ENCODE data around the gene VWA3B. TPM values are rescaled to one million over a fixed set of nuclear protein-coding genes. Genes with fewer than 3 reads are reported as not detected.

Gene VWA3B
- total and polyA plus RNA-seq, 2 of the 4 experiments (the other 2 are of a cell fraction) = not detected

DNA sequence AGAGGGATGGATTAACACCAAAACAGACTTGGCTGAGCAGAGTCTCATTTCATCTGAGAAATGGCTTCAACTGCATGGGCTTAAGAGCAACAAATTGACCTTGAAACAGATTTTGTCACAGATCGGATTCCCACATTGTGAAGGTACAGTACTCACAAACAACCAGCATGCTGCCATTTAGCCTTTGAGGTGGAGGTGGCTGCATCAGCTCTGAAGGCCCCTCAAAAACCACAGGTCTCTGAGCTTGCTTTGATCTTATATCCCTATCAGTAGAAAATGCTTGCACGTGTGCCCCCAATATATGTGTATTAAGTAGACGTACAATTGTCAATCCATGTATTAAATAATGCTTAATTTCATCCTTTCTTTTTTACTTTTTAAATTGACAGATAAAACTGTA is 6.2 kb downstream of the VWA3B start:
- no peak for TF ChIP-seq FOS (IDR thresholded peaks at IDR 0.05; ENCODE audit: low read depth, low read length)
- no peak for TF ChIP-seq NFE2L2 (IDR thresholded peaks at IDR 0.05; ENCODE audit: low read depth, low read length)
- no peak for TF ChIP-seq MXI1 (IDR thresholded peaks at IDR 0.05; ENCODE audit: borderline replicate concordance, low read depth, low read length)
- TF ChIP-seq RCOR1 (IDR thresholded peaks at IDR 0.05; ENCODE audit: insufficient replicate concordance, low read length) = no peak
- BruUV-seq (replicated peaks) = no TSS peak
- peaks cover 6% of the 10 kb centered on the region for H3K27me3 ChIP-seq (ENCODE audit: control insufficient read depth, insufficient read depth, low read length)

More for the DNA sequence above, 6.2 kb downstream of the VWA3B start:
- no peak overlapping the region for H2BK120ac ChIP-seq (ENCODE audit: low read depth, low read length)
- no peak overlapping the region for H3K4me2 ChIP-seq (ENCODE audit: low read depth, low read length)
- H3K36me3 ChIP-seq (ENCODE audit: control insufficient read depth, insufficient read depth, low read length) = no peaks in the 10 kb centered on the region
- H3K4me3 ChIP-seq (ENCODE audit: insufficient read depth, low read depth, low read length) = no peak overlapping the region
- H3K18ac ChIP-seq (ENCODE audit: low read depth, low read length) = no peak overlapping the region
- no peak overlapping the region for H3K56ac ChIP-seq (ENCODE audit: extremely low read depth, insufficient read depth, low read length)
- POLR2A ChIA-PET (ENCODE audit: unreplicated experiment) = no interaction called here
- no peaks in the 10 kb centered on the region for H3K9me3 ChIP-seq (ENCODE audit: control insufficient read depth, insufficient read depth, low read length)
- in situ Hi-C loops (cut with MboI; ENCODE audit: low sequenced_read_pairs) = no loop called here
- H4K5ac ChIP-seq (ENCODE audit: low read depth, low read length) = no peak overlapping the region
- H3K9me1 ChIP-seq (ENCODE audit: insufficient read depth, low read length) = no peaks in the 10 kb centered on the region
- no peaks in the 10 kb centered on the region for H3K79me1 ChIP-seq (ENCODE audit: low read depth in 1 of 2, low read length in 2 of 2)
- H2BK15ac ChIP-seq (ENCODE audit: low read depth, low read length) = no peak overlapping the region
- no peak overlapping the region for H4K91ac ChIP-seq (ENCODE audit: insufficient read depth, low read depth, low read length)
- ATAC-seq (ENCODE audit: low read depth) (no peak), DNase-seq (no peak)
- H2AFZ ChIP-seq (replicated peaks; ENCODE audit: low read length, poor library complexity) = no peak overlapping the region
- no peaks in the 10 kb centered on the region for H4K20me1 ChIP-seq (ENCODE audit: insufficient read depth, low read length)
- no peaks in the 10 kb centered on the region for H3K4me1 ChIP-seq (ENCODE audit: control insufficient read depth, insufficient read depth, low read length)
- no peak overlapping the region for H3K14ac ChIP-seq (replicated peaks; ENCODE audit: low read depth, low read length)
- no peak overlapping the region for H3K27ac ChIP-seq (ENCODE audit: insufficient read depth, low read length)
- no peak overlapping the region for H3K4ac ChIP-seq (ENCODE audit: low read depth, low read length)
- dilution Hi-C loops (cut with HindIII; ENCODE audit: low sequenced_read_pairs, unreplicated experiment) = no loop called here
- H3K23ac ChIP-seq (ENCODE audit: low read depth, low read length) = no peak overlapping the region
- no peak overlapping the region for H3K9ac ChIP-seq (ENCODE audit: low read depth, low read length)
- no peak overlapping the region for H2BK5ac ChIP-seq (ENCODE audit: low read depth, low read length, poor library complexity, severe bottlenecking)
- H4K8ac ChIP-seq (ENCODE audit: low read depth in 2 of 2, low read length in 2 of 2) = no peak overlapping the region
- CTCF ChIA-PET = no interaction called here
- H2AK9ac ChIP-seq (replicated peaks; ENCODE audit: low read depth, low read length, poor library complexity) = no peak overlapping the region
- intact Hi-C loops (cut with micrococcal nuclease) = no loop called here
- no peak overlapping the region for H2BK20ac ChIP-seq (ENCODE audit: low read depth, low read length)
- no CpG with 5 or more reads among the region's 3 CpGs for WGBS, 2 experiments (ENCODE audit: extremely low coverage in 2 of 2, insufficient read length in 1 of 2)
- no peak overlapping the region for H2AK5ac ChIP-seq (ENCODE audit: low read depth, low read length)

Measured in IMR-90 (cell line).